Smooth muscle cell (in vitro differentiated cells): ENCODE results near the gene NDUFA13. TPM values are rescaled to one million over a fixed set of nuclear protein-coding genes. Genes with fewer than 3 reads are reported as not detected.

ENCODE experiments used
- DNase-seq: peaks from one replicate; lab custom pipeline; 2025; ENCODE audit not compliant: unreplicated experiment; lab: John Stamatoyannopoulos, UW
- H2AFZ ChIP-seq: fragments of 200-600 bp; sonication (generic); 2 replicates; pipeline ENCODE4 v1.6.0; 2016; ENCODE audit warnings: antibody characterized with exemption, low read depth, mild to moderate bottlenecking
- H3F3A ChIP-seq: fragments of 200-600 bp; sonication (generic); 2 replicates; pipeline ENCODE4 v1.6.0; 2017; ENCODE audit warnings: antibody characterized with exemption, low read depth
- H3K27ac ChIP-seq: fragments of 200-600 bp; sonication (generic); 2 replicates; pipeline ENCODE4 v1.5.1; 2016; ENCODE audit warnings: low read depth, mild to moderate bottlenecking
- H3K27me3 ChIP-seq: fragments of 200-600 bp; sonication (generic); 2 replicates; pipeline ENCODE4 v1.6.1; 2016; ENCODE audit warnings: low read depth, mild to moderate bottlenecking
- H3K36me3 ChIP-seq: fragments of 200-600 bp; sonication (generic); 2 replicates; pipeline ENCODE4 v1.5.1; 2016; ENCODE audit warnings: low read depth
- H3K4me1 ChIP-seq: fragments of 200-600 bp; sonication (generic); 2 replicates; pipeline ENCODE4 v1.5.1; 2016; ENCODE audit warnings: low read depth
- H3K4me2 ChIP-seq: fragments of 200-600 bp; sonication (generic); 2 replicates; pipeline ENCODE4 v1.6.0; 2016; ENCODE audit warnings: mild to moderate bottlenecking
- H3K4me3 ChIP-seq: fragments of 200-600 bp; sonication (generic); 2 replicates; pipeline ENCODE4 v1.5.1; 2016; ENCODE audit warnings: mild to moderate bottlenecking
- H3K79me2 ChIP-seq: fragments of 200-600 bp; sonication (generic); 2 replicates; pipeline ENCODE4 v1.6.0; 2016; ENCODE audit warnings: low read depth, mild to moderate bottlenecking
- H3K9ac ChIP-seq: fragments of 200-600 bp; sonication (generic); 2 replicates; pipeline ENCODE4 v1.6.0; 2016; ENCODE audit warnings: low read depth
- H3K9me3 ChIP-seq: fragments of 200-600 bp; sonication (generic); replicated peaks from 2 replicates; pipeline ENCODE4 v1.5.1; 2016; ENCODE audit warnings: low read depth
- H4K20me1 ChIP-seq: fragments of 200-600 bp; sonication (generic); 2 replicates; pipeline ENCODE4 v1.6.0; 2016; ENCODE audit warnings: low read depth
- CTCF ChIP-seq: fragments of 200-600 bp; sonication (generic); IDR thresholded peaks from 2 replicates; pipeline ENCODE4 v1.5.1; 2017; ENCODE audit warnings: borderline replicate concordance, mild to moderate bottlenecking, antibody characterized with exemption; ENCODE audit not compliant: insufficient read depth, poor library complexity, severe bottlenecking
- WGBS: methylation state at CpG from one replicate; pipeline ENCODE4 v1.1.7; 2016; ENCODE audit warnings: low lambda C conversion rate; 5-methylcytosine and 5-hydroxymethylcytosine counted together
- polyA plus RNA-seq: library from polyadenylated mRNA; unstranded; fragments of >200 nt; fragmentation: Nextera tagmentation; extraction: Ambion mirVana; gene quantifications from 2 replicates; pipeline ENCODE4 v1.2.1, GENCODE V29; 2016
- total RNA-seq: library from RNA; depleted of rRNA; stranded (reverse); fragments of >200 nt; gene quantifications from 2 replicates; pipeline ENCODE4 v1.2.3, GENCODE V29; 2014

NDUFA13 gene
- total and polyA plus RNA-seq, 2 experiments from 2014 or later = 42.3 to 559 TPM

DNA sequence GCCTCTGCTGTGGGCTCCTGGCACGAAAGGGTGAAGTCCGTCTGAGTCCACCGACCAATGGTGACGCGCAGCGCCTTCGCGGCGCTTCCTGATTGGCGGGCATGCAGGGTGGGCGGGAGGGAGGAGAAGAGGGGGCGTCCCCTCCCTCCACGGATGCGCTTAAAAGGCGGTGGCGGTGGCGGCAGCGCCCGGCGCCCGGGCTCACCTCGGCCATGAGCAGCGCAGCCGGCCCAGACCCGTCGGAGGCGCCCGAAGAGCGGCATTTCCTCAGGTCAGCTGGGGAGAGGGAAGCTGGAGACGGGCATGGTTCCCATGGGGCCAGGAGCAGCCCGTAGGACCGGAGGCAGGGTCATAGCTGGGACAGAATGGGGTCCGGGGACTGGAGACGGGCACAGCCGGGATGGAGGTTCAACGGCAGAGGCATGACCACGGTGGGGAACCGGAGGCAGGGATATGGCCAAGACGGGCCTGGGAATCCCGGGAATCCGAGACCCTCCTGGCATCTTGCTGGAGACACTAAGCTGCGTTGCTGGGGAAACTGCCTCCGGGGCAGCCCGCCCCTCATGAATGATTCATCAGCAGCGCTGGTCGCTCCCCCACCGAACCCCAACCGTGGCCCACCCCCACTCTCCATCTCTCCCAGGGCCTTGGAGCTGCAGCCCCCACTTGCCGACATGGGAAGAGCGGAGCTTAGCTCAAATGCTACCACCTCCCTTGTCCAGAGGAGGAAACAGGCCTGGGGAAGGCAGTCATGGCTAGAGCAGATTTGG lies 12.9 kb downstream of the NDUFA13 start, which contains the start of gene YJEFN3:
Gene YJEFN3, plus strand, starts transcription at position 191 of the 770 bp plus-strand sequence. Its CDS starts 22 bp downstream, at position 213.
- no peak for DNase-seq
- H3K4me2 ChIP-seq = no peak within 1 kb of the TSS

GRCh38 chr19:19529783-19530422 lies 13.9 kb downstream of the NDUFA13 start:
- Histone ChIP-seq H3K36me3 (no peaks in the 10 kb centered on the region), H3K9me3 (no peaks in the 10 kb centered on the region), H3K27ac (no peak overlapping the region), H3K27me3 (no peaks in the 10 kb centered on the region), H3K9ac (no peak overlapping the region), H3K79me2 (no peaks in the 10 kb centered on the region), H3K4me1 (no peaks in the 10 kb centered on the region), H4K20me1 (peaks cover 32% of the 10 kb centered on the region), H3F3A (no peaks in the 10 kb centered on the region), H3K4me2 (no peak overlapping the region), H2AFZ (no peak overlapping the region), H3K4me3 (no peak overlapping the region)
- 92% methylated on average over 10 of the region's 11 CpGs for WGBS
- no peak for TF ChIP-seq CTCF
- no peak for DNase-seq

More for the DNA sequence above, 12.9 kb downstream of the NDUFA13 start, which contains the start of gene YJEFN3:
- Histone ChIP-seq H2AFZ (no peak within 1 kb of the TSS), H3K4me3 (no peak within 1 kb of the TSS), H3K4me1 (no peaks in the 10 kb centered on the region), H3K27ac (no peak within 1 kb of the TSS), H3K9ac (no peak within 1 kb of the TSS), H4K20me1 (peaks cover 41% of the 10 kb centered on the region), H3K9me3 (no peaks in the 10 kb centered on the region), H3K79me2 (peaks cover 6% of the 10 kb centered on the region), H3F3A (no peaks in the 10 kb centered on the region), H3K36me3 (no peaks in the 10 kb centered on the region), H3K27me3 (no peaks in the 10 kb centered on the region)
- 79% methylated on average over 47 of the region's 50 CpGs for WGBS
- TF ChIP-seq CTCF = no peak

DNA sequence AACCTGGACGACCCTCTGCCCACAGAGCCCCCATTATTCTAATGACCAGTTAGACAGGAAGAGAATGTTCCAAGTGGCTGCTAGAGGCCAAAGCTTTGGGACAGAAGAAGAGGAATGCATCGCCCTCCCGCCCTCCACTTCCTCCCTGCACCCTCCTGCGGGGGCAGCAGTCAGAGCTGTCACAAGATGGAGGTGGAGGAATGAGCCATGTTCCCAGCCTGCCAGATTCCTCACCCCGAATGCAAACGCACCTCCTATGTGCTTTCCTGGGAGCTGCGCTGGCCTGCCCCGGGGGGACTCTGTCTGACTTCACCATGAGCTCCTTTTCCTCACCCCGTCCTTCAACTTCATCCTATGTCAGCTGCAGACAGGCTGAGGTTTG lies 14.4 kb downstream of the NDUFA13 start:
- H3K9ac ChIP-seq = no peak overlapping the region
- H3K4me3 ChIP-seq = no peak overlapping the region
- H3K27me3 ChIP-seq = no peaks in the 10 kb centered on the region
- no peaks in the 10 kb centered on the region for H3K9me3 ChIP-seq
- H3K27ac ChIP-seq = no peak overlapping the region
- no peak for TF ChIP-seq CTCF
- H2AFZ ChIP-seq = no peak overlapping the region
- H3K79me2 ChIP-seq = no peaks in the 10 kb centered on the region
- peaks cover 26% of the 10 kb centered on the region for H4K20me1 ChIP-seq
- H3K4me2 ChIP-seq = no peak overlapping the region
- DNase-seq = no peak
- H3K4me1 ChIP-seq = no peaks in the 10 kb centered on the region
- WGBS = 75% methylated on average over 8 of the region's 9 CpGs
- no peaks in the 10 kb centered on the region for H3F3A ChIP-seq
- no peaks in the 10 kb centered on the region for H3K36me3 ChIP-seq
